SK-N-SH (cell line): ENCODE measurements around the gene PLA2G6.

Source experiments
- EZH2phosphoT487 ChIP-seq: fragments of 200-600 bp; sonication (generic); IDR thresholded peaks from 2 replicates; pipeline ENCODE4 v1.6.1; 2017; ENCODE audit warnings: low read depth, mixed run types, mild to moderate bottlenecking, antibody characterized with exemption, moderate library complexity, borderline replicate concordance
- NFIC ChIP-seq: IDR thresholded peaks from 2 replicates; pipeline ENCODE4 v1.4.0; 2012; ENCODE audit warnings: borderline replicate concordance
- RCOR1 ChIP-seq: fragments of 150-350 bp; IDR thresholded peaks from 2 replicates; pipeline ENCODE4 v1.6.1; 2017; ENCODE audit warnings: antibody characterized with exemption, low read length
- RFX5 ChIP-seq: IDR thresholded peaks from 2 replicates; pipeline ENCODE4 v1.6.1; 2012; ENCODE audit warnings: mild to moderate bottlenecking, improper control_type of control experiment, low read length
- TF ChIP-seq, protein P1 (sequence below): fragments of 200-600 bp; sonication (generic); IDR thresholded peaks from 2 replicates; pipeline ENCODE4 v1.6.1; 2017; ENCODE audit warnings: antibody characterized with exemption, mild to moderate bottlenecking, moderate library complexity

DNA sequence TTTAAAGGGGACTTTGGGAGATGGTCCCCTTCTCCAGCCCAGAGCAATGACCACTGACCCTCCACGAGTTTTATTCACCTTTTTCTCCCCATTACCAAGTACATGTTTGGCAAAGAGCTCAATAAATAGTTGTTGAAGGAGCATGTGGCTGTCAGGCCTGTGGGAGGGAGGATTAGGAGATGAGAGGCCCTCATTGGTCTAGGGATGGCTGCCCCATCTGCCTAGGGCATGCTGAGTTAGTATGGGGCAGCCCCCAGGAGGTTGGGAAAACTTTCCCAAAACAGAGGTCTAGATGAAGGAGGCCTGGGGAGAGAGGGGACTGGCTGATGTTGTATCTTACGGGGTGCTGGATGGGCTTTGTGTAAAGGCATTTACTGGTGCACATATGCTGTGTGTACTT, 30.8 kb upstream of the PLA2G6 start:
- TF ChIP-seq, protein P1, sequence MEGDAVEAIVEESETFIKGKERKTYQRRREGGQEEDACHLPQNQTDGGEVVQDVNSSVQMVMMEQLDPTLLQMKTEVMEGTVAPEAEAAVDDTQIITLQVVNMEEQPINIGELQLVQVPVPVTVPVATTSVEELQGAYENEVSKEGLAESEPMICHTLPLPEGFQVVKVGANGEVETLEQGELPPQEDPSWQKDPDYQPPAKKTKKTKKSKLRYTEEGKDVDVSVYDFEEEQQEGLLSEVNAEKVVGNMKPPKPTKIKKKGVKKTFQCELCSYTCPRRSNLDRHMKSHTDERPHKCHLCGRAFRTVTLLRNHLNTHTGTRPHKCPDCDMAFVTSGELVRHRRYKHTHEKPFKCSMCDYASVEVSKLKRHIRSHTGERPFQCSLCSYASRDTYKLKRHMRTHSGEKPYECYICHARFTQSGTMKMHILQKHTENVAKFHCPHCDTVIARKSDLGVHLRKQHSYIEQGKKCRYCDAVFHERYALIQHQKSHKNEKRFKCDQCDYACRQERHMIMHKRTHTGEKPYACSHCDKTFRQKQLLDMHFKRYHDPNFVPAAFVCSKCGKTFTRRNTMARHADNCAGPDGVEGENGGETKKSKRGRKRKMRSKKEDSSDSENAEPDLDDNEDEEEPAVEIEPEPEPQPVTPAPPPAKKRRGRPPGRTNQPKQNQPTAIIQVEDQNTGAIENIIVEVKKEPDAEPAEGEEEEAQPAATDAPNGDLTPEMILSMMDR: no peak
- TF ChIP-seq RCOR1 (no peak), NFIC (no peak), EZH2phosphoT487 (no peak), RFX5 (no peak)
